ENCODE measurements around the gene ROR2.
"Not testable (repeated sequence)": the region's sequence is repeated elsewhere in the genome, so short reads cannot be mapped to it uniquely, and the experiment has no call there.

ROR2 gene

GRCh38 chr9:91517332-91517731 lies 432.7 kb downstream of the ROR2 start:
- DNase-seq (ENCODE audit: low read depth in 2 of 2) = not testable (repeated sequence)

DNA sequence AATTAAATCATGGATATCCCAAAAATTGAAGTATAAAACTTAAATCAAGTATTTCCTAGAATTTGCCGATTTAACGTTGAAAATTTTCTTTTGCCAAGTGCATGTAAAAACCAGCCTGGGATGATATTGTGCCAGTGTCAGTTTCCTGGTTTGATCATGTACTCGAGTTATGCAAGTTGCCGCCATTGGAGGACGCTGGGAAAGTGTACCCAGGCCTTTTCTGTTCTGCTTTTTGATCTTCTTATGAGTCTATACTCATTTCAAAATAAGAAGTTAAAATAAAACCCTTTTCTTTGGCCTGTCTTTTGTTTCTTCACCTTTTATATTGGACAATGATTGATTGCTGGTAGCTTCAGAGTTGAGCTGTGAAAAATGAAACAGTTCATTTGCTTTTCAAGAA lies 433.3 kb downstream of the ROR2 start:
- no peak for DNase-seq (ENCODE audit: low read depth in 2 of 2)

DNA sequence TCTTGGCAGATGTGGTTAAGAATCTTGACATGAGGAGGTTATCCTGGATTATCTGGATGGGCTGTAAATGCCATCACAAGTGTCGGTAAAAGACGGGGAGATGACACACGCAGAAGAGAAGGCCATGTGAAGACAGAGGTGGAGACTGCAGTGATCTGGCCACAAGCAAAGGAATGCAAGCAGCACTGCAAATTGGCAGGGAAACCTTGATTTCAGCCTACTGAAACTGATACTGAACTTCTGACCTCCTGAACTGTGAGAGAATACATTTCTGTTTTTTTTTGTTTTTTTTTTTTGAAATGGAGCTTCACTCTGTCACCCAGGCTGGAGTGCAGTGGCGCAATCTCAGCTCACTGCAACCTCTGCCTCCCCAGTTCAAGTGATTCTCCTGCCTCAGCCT lies 433.9 kb downstream of the ROR2 start:
- no peak for DNase-seq (ENCODE audit: low read depth in 2 of 2)

DNA sequence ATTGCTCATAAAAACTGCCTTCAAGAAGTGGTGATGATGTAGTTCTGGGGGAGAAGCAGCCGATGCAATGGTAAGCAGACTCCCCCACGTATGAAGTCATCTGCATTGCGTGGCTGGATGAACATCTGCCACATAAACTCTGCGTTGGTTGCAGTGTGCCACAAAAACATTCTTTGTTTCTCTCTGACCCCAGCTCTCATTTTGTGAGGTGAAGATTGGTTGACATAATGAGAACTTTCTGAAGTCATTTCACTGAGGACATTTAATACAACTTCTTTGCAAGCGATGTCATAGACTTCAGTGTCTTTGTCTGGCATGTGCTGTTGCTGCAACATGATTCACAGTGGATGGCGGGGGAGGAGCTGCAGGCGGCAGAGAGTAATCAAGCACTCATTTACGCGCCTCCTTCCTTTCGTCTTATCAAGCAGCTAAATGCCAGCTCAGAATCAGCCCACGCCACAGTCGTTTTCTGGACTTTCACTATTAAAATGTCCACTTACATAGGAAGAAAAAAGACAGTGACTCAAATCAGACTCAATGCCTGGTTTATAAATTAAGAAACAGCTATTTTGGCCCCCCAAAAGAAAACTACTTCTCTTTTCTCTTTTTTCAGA lies 434.8 kb downstream of the ROR2 start:
- DNase-seq (ENCODE audit: low read depth in 2 of 2) = no peak

Data from stimulated activated CD8-positive, alpha-beta memory T cell treated with anti-CD3 and anti-CD28 coated beads, Interleukin-2, amount 100 ng/mL, for 1 hour (primary cell).